HG03095 (cell line): ENCODE results near the gene OR52I1.

ENCODE experiments used
- ATAC-seq: cut with Tn5 transposase; IDR thresholded peaks from one replicate; pipeline ENCODE4 v1.9.1; 2021; ENCODE audit warnings: moderate library complexity; ENCODE audit not compliant: unreplicated experiment

The OR52I1 gene

DNA sequence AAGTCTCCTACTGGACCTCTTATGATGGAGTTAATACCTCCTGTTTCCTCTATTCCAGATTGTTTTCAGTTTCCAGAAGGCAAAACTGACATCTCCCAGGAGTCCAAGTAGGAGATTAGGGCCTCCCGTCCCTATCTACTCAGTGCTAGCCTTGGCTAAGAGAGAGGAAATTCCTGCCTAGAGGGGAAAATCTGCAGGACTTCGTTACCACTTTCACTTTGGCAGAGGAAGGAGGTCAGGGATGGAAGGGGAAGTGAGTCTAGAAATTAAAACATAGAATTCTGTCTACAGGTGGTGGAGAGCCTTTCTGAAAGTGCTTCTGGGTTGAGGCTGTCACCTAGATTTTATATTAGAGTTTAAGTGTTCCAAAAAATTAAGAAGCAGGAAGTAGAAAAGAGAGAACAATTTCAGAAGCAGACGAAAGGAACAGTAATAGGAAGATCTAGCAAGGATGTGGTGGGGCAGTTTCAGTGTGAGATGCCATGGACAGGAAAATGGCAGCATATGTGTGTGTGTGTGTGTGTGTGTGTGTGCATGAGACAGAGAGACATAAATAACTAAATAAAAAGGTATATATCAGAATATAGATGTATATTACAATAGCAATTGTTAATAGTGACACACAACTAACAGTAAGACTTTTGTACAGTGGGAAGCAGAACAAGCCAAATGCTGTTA is 16.6 kb downstream of the OR52I1 start:
- ATAC-seq, result no peak

DNA sequence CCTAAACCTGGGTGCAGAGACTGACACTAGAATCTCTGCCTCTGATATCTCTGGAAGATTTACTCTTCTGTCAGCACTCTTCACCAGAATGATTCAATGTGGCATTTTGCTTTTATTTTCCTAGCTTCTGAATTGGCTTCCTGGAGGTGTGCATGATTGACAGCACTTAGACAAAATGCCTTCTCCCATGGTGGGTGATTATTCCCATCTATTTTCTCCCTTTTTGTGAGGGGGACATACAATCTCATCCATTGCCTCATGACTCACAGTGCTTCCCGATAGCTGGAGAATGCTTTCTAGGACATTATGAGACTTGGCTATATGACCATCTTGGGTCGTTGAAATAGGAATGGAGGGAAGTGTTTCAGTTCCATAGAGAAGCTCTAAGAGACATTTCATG is 18.1 kb downstream of the OR52I1 start:
- no peak for ATAC-seq

DNA sequence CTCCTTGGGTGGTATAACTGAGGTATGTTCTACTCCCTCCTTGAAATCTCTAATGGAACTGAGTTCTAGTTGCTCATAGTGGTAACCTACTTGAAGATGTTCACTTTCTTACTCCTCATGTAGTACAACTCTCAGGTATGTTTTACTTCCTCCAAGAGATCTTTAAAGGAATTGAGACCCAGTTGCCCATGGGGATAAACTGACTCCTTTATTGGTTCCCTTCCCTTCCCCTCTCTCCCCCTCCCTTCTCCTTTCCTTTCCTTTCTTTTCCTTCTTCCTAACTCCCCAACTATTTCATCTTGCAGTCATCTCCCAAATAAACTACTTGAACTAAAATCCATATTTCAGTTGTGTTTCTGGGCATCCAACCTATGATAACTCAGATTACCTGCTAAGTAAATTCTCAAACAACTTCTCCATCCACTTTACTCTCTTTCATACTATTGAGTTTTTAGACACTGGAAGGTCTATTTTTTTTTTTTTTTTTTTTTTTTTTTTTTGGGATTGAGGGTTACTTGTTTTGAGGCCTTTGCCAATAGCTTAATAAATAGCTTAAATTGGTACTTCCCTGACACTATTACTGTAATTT is 22.1 kb downstream of the OR52I1 start:
- no peak for ATAC-seq

GRCh38 chr11:4619514-4619913 is 25.7 kb downstream of the OR52I1 start:
- no peak for ATAC-seq

DNA sequence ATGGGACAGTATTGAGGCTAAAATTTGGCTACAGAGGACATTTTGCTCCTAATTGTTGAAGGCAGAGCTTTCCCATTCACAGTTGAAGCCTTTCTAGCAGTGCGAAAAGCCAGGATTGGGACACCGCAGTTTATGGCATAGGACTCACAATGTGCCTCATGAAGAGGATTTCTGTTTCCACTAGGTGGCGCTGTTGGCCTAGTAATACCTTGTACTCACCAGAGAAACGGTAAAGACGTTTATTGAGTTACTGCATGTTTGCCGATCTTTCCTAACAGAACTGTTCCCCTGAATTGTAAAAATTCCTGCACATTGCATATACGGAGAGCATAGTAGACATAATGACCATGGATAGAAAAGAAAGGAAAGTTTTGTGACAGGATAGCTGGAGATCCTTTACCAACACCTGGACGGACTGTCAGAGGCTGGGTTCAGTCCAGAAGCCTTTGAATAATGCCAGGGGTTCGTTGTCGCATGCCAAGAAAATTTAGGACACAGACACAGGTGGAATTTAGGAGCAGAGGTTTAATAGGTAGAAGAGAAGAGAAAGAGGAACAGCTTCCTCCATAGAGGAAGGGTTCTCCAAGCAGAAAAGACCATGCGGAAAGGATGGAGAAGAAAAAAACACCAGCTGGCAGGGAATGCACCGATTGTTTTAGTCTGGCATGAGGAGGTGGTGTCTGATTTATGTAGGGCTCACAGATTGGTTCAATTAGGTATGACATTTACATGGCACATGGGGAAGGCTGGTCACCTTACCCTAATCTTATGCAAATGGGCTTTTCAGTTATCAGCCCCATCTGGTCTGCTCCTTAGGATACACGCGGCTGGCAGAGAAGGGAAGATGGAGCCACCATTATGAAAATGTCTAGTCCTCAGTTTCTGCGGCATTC is 32.6 kb downstream of the OR52I1 start:
- no peak for ATAC-seq

DNA sequence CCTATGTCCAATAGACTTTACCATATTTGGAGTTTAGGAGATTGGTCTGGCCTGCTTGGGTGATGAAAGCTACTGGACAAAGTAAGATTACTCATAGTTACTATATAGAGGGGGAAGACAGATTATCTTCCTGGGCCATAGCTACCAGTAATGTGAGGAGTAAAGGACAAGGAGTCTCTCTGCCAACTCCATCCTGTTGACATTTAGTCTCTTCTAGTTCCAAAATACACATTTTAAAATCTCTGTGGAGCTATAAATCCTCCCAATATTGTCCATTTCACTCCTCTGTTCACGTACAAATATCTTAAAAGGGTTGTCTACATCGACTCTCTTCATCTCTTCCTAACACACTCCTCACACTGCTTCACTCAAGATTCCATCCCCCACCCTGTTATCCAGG is 42.3 kb downstream of the OR52I1 start:
- no peak for ATAC-seq

GRCh38 chr11:4636962-4637661 is 43.3 kb downstream of the OR52I1 start, which contains the start of gene OR51D1:
Gene OR51D1, plus strand, starts transcription at chr11:4637477. Its CDS starts 2,314 bp downstream, at chr11:4639791.
- peak; percentile 91 for ATAC-seq

GRCh38 chr11:4637662-4638047 is 43.8 kb downstream of the OR52I1 start:
- no peak for ATAC-seq

DNA sequence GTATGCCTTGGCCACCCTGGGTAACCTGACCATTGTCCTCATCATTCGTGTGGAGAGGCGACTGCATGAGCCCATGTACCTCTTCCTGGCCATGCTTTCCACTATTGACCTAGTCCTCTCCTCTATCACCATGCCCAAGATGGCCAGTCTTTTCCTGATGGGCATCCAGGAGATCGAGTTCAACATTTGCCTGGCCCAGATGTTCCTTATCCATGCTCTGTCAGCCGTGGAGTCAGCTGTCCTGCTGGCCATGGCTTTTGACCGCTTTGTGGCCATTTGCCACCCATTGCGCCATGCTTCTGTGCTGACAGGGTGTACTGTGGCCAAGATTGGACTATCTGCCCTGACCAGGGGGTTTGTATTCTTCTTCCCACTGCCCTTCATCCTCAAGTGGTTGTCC is 46.1 kb downstream of the OR52I1 start:
- ATAC-seq, result no peak

GRCh38 chr11:4641501-4641900 is 47.7 kb downstream of the OR52I1 start:
- no peak for ATAC-seq

GRCh38 chr11:4642043-4642442 is 48.2 kb downstream of the OR52I1 start:
- no peak for ATAC-seq

DNA sequence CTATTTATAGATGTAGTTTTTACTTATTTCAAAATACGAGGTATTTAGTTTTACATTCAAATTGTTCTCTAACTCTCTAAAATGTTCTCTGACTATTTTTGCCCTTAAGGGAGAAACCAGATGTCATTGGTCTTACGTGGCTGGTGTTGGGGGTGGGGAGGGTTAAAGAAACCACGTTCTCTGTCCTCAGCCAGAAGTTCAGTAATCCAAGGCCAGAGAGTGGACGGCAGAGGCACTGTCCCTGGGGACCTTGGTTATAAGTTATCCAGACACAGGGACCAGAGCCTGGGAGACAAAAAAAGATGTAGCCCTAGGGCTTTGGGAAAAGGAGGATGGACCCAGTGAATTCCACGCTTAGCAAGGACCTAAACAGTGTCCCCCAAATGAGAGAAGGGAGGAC is 49.2 kb downstream of the OR52I1 start:
- no peak for ATAC-seq

DNA sequence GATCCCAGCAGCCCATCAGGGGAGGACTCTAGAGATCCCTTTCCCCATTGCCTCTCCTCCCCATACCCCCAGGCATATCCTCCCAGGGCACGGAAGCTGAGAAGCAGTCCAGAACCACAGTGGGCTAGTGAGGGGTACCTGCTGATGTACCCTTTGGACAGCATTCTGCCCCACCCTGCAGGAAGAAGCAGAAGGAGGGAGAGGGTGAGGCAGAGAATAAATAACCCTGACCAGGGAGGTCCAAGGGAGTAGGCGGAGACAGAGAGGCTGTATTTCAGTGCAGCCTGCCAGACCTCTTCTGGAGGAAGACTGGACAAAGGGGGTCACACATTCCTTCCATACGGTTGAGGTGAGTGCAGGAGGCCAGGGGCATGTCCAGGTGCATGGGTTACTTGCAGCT is 49.8 kb downstream of the OR52I1 start, which contains the start of gene OR51E1:
Gene OR51E1, plus strand, starts transcription at position 301 of the 400 bp plus-strand sequence. CDS start 8,545 bp downstream, outside the sequence.
- ATAC-seq, result no peak

GRCh38 chr11:4644233-4644632 is 50.4 kb downstream of the OR52I1 start:
- no peak for ATAC-seq
